IMR-90 (cell line): ENCODE results near the gene C16orf90. TPM values are rescaled to one million over a fixed set of nuclear protein-coding genes. Genes with fewer than 3 reads are reported as not detected.

ENCODE experiments used
- ATAC-seq: fragments of 200-7000 bp; cut with Tn5 transposase; 2 replicates; pipeline ENCODE4 v1.9.1; 2020; ENCODE audit warnings: low read depth, mild to moderate bottlenecking, moderate library complexity
- BruUV-seq: library from RNA; stranded (reverse); fragments of 400-500 nt; replicated peaks from 2 replicates; lab custom pipeline; 2021; lab: Mats Ljungman, UMichigan
- CTCF ChIA-PET: fragments of 300-600 bp; formaldehyde crosslinking; extraction: SDS; loops from one replicate; lab custom pipeline; 2021; ENCODE audit warnings: antibody characterized with exemption; lab: Yijun Ruan, JAX
- POLR2A ChIA-PET: fragments of 300-600 bp; sonication (Branson Sonifier 250); formaldehyde crosslinking; loops from one replicate; lab custom pipeline; 2022; ENCODE audit warnings: antibody characterized with exemption; ENCODE audit not compliant: unreplicated experiment; lab: Charles Lee
- DNase-seq: peaks from one replicate; pipeline ENCODE4 v3.0.0; 2013
- H2AFZ ChIP-seq: replicated peaks from 2 replicates; pipeline ENCODE3; 2013; ENCODE audit warnings: low read length, mild to moderate bottlenecking; ENCODE audit not compliant: poor library complexity
- H2AK5ac ChIP-seq: 2 replicates; pipeline ENCODE4 v1.6.1; 2013; ENCODE audit warnings: low read depth, low read length, inconsistent platforms
- H2AK9ac ChIP-seq: replicated peaks from 2 replicates; pipeline ENCODE3; 2013; ENCODE audit warnings: mild to moderate bottlenecking, low read depth, low read length, moderate library complexity; ENCODE audit not compliant: poor library complexity
- H2BK120ac ChIP-seq: 2 replicates; pipeline ENCODE4 v1.6.1; 2013; ENCODE audit warnings: low read depth, low read length, inconsistent platforms
- H2BK15ac ChIP-seq: 3 replicates; pipeline ENCODE4 v1.6.1; 2013; ENCODE audit warnings: low read depth, low read length, inconsistent platforms
- H2BK20ac ChIP-seq: 2 replicates; pipeline ENCODE4 v1.6.1; 2013; ENCODE audit warnings: low read depth, mild to moderate bottlenecking, inconsistent platforms, low read length, moderate library complexity
- H2BK5ac ChIP-seq: 2 replicates; pipeline ENCODE4 v1.6.1; 2013; ENCODE audit warnings: mild to moderate bottlenecking, low read depth, low read length, inconsistent platforms; ENCODE audit not compliant: poor library complexity, severe bottlenecking
- H3K14ac ChIP-seq: replicated peaks from 2 replicates; pipeline ENCODE4 v1.6.1; 2013; ENCODE audit warnings: low read depth, low read length, inconsistent platforms
- H3K18ac ChIP-seq: 2 replicates; pipeline ENCODE4 v1.6.1; 2013; ENCODE audit warnings: low read depth, low read length, control low read depth
- H3K23ac ChIP-seq: 2 replicates; pipeline ENCODE4 v1.6.1; 2013; ENCODE audit warnings: low read depth, low read length, inconsistent platforms
- H3K27ac ChIP-seq: 2 replicates; pipeline ENCODE4 v1.5.1; 2013; ENCODE audit warnings: mild to moderate bottlenecking, control low read depth, low read length; ENCODE audit not compliant: insufficient read depth
- H3K27me3 ChIP-seq: 2 replicates; pipeline ENCODE4 v1.6.1; 2013; ENCODE audit warnings: low read length; ENCODE audit not compliant: control insufficient read depth, insufficient read depth
- H3K36me3 ChIP-seq: 2 replicates; pipeline ENCODE4 v1.6.1; 2013; ENCODE audit warnings: low read length, mixed read lengths; ENCODE audit not compliant: control insufficient read depth, insufficient read depth
- H3K4ac ChIP-seq: 2 replicates; pipeline ENCODE4 v1.6.1; 2013; ENCODE audit warnings: low read depth, low read length, inconsistent platforms
- H3K4me1 ChIP-seq: 2 replicates; pipeline ENCODE4 v1.6.1; 2013; ENCODE audit warnings: low read length, mixed read lengths; ENCODE audit not compliant: control insufficient read depth, insufficient read depth
- H3K4me2 ChIP-seq: 2 replicates; pipeline ENCODE4 v1.6.1; 2013; ENCODE audit warnings: low read depth, mild to moderate bottlenecking, control low read depth, low read length, moderate library complexity
- H3K4me3 ChIP-seq: 2 replicates; pipeline ENCODE4 v1.5.1; 2013; ENCODE audit warnings: low read depth, mild to moderate bottlenecking, control low read depth, low read length, moderate library complexity; ENCODE audit not compliant: insufficient read depth
- H3K56ac ChIP-seq: 2 replicates; pipeline ENCODE4 v1.6.1; 2013; ENCODE audit warnings: low read length, inconsistent platforms; ENCODE audit not compliant: insufficient read depth; ENCODE audit errors: extremely low read depth
- H3K79me1 ChIP-seq, 2 experiments: 2 replicates each; pipeline ENCODE4 v1.6.1; 2013; ENCODE audit warnings: low read length in 2 of 2, inconsistent platforms in 1 of 2, low read depth in 1 of 2
- H3K9ac ChIP-seq: 2 replicates; pipeline ENCODE4 v1.6.1; 2013; ENCODE audit warnings: low read depth, low read length, control low read depth
- H3K9me1 ChIP-seq: 2 replicates; pipeline ENCODE4 v1.6.1; 2013; ENCODE audit warnings: low read length, inconsistent platforms; ENCODE audit not compliant: insufficient read depth
- H3K9me3 ChIP-seq: 2 replicates; pipeline ENCODE4 v1.6.1; 2013; ENCODE audit warnings: low read length; ENCODE audit not compliant: control insufficient read depth, insufficient read depth
- H4K20me1 ChIP-seq: 2 replicates; pipeline ENCODE4 v1.6.1; 2013; ENCODE audit warnings: low read length, inconsistent platforms; ENCODE audit not compliant: insufficient read depth
- H4K5ac ChIP-seq: 2 replicates; pipeline ENCODE4 v1.6.1; 2013; ENCODE audit warnings: mild to moderate bottlenecking, low read depth, low read length, control low read depth
- H4K8ac ChIP-seq, 2 experiments: 2 replicates each; pipeline ENCODE4 v1.6.1; 2013; ENCODE audit warnings: low read depth in 2 of 2, low read length in 2 of 2, control low read depth in 1 of 2, inconsistent platforms in 1 of 2
- H4K91ac ChIP-seq: 2 replicates; pipeline ENCODE4 v1.6.1; 2013; ENCODE audit warnings: low read depth, low read length, inconsistent platforms; ENCODE audit not compliant: insufficient read depth
- CEBPB ChIP-seq: IDR thresholded peaks from 2 replicates; pipeline ENCODE4 v1.6.1; 2012; ENCODE audit warnings: low read depth, low read length, improper control_type of control experiment
- CHD1 ChIP-seq: IDR thresholded peaks from 2 replicates; pipeline ENCODE4 v1.6.1; 2012; ENCODE audit warnings: low read depth, low read length, improper control_type of control experiment
- MAFK ChIP-seq: IDR thresholded peaks from 2 replicates; pipeline ENCODE4 v1.6.1; 2012; ENCODE audit warnings: low read depth, low read length, improper control_type of control experiment
- MAZ ChIP-seq: IDR thresholded peaks from 2 replicates; pipeline ENCODE4 v1.6.1; 2012; ENCODE audit warnings: low read depth, mild to moderate bottlenecking, low read length, improper control_type of control experiment, moderate library complexity, borderline replicate concordance
- SMC3 ChIP-seq: fragments of 150-350 bp; IDR thresholded peaks from 2 replicates; pipeline ENCODE4 v1.6.1; 2016; ENCODE audit warnings: low read depth, mild to moderate bottlenecking, antibody characterized with exemption, low read length, moderate library complexity
- WGBS, 2 experiments: methylation state at CpG; one replicate each; pipeline versions ENCODE4 v1.1.5 to v1.1.7; 2013; ENCODE audit warnings: missing lambda C conversion rate in 2 of 2; ENCODE audit not compliant: insufficient read length in 1 of 2; ENCODE audit errors: extremely low coverage in 2 of 2; 5-methylcytosine and 5-hydroxymethylcytosine counted together
- dilution Hi-C: fragments of 300-500 bp; cut with HindIII; formaldehyde crosslinking; loops from one replicate; pipeline ENCODE4 v1.14.3; 2018; ENCODE audit warnings: low sequenced_read_pairs; ENCODE audit not compliant: unreplicated experiment
- in situ Hi-C: fragments of 300-500 bp; cut with MboI; formaldehyde crosslinking; loops from 3 replicates; pipeline ENCODE4 v1.14.3; 2019; ENCODE audit warnings: low sequenced_read_pairs, inconsistent platforms, mixed read lengths
- intact Hi-C: fragments of 100-400 bp; cut with micrococcal nuclease; formaldehyde crosslinking; loops from 2 replicates; pipeline ENCODE4 v1.10.0; 2022
- polyA plus RNA-seq, 3 experiments: library from polyadenylated mRNA; depleted of rRNA; stranded (reverse); fragments of >200 nt; gene quantifications; 2 replicates each; pipeline ENCODE4 v1.2.3, GENCODE V29; 2012; ENCODE audit warnings: low replicate concordance in 1 of 3
- total RNA-seq: library from RNA; depleted of rRNA; stranded (reverse); fragments of >200 nt; gene quantifications from 2 replicates; pipeline ENCODE4 v1.2.3, GENCODE V29; 2012
- TF ChIP-seq, protein P1 (sequence below): fragments of 150-350 bp; IDR thresholded peaks from 2 replicates; pipeline ENCODE4 v1.6.1; 2016; ENCODE audit warnings: low read depth, mild to moderate bottlenecking, low read length, moderate library complexity, borderline replicate concordance

The C16orf90 gene
- total and polyA plus RNA-seq, 2 of the 4 experiments (the other 2 are of a cell fraction), result not detected

DNA sequence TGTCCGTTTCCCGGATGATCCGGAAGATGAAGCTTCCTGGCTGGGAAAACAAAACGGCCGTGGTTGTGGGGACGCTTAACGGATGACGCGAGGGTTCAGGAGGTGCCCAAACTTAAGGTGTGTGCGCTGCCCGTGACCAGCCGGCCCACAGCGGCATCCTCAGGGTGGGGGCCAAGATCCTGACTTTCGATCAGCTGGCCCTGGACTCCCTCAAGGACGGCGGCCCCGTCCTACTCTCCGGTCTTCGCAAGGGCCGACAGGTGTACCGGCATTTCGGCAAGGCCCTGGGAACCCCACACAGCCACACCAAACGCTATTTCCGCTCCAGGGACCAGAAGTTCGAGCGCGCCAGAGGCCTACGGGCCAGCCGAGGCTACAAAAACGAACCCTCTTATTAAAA, 1.1 kb upstream of the C16orf90 start:
- Histone ChIP-seq H3K9ac (no peak overlapping the region), H3K14ac (no peak overlapping the region), H3K79me1 (no peaks in the 10 kb centered on the region; a peak in 1 of 4 replicates), H3K56ac (no peak overlapping the region), H3K4me2 (no peak overlapping the region), H3K27me3 (no peaks in the 10 kb centered on the region), H3K9me1 (0 out of 2 replicates have a peak, but pooled peaks cover 3% of the 10 kb centered on the region), H4K5ac (no peak overlapping the region), H3K4ac (no peak overlapping the region), H4K91ac (no peak overlapping the region), H3K36me3 (no peaks in the 10 kb centered on the region), H2BK20ac (no peak overlapping the region), H3K27ac (no peak overlapping the region), H3K4me3 (no peak overlapping the region), H2AK5ac (no peak overlapping the region), H4K20me1 (no peaks in the 10 kb centered on the region), H3K9me3 (no peaks in the 10 kb centered on the region), H3K23ac (no peak overlapping the region), H2BK5ac (no peak overlapping the region), H2AK9ac (no peak overlapping the region), H2AFZ (no peak overlapping the region), H2BK120ac (no peak overlapping the region), H3K18ac (no peak overlapping the region), H3K4me1 (no peaks in the 10 kb centered on the region), H2BK15ac (no peak overlapping the region), H4K8ac (no peak overlapping the region)
- 92% methylated on average over 19 of the region's 30 CpGs; no CpG with 5 or more reads in 1 of the 2 experiments for WGBS, 2 experiments
- no peak for ATAC-seq
- dilution Hi-C loops (no loop called here), intact Hi-C loops (no loop called here), in situ Hi-C loops (no loop called here)
- ChIA-PET POLR2A (no interaction called here), CTCF (no interaction called here)
- no peak for DNase-seq
- TF ChIP-seq, protein P1, sequence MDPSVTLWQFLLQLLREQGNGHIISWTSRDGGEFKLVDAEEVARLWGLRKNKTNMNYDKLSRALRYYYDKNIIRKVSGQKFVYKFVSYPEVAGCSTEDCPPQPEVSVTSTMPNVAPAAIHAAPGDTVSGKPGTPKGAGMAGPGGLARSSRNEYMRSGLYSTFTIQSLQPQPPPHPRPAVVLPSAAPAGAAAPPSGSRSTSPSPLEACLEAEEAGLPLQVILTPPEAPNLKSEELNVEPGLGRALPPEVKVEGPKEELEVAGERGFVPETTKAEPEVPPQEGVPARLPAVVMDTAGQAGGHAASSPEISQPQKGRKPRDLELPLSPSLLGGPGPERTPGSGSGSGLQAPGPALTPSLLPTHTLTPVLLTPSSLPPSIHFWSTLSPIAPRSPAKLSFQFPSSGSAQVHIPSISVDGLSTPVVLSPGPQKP, result no peak
- TF ChIP-seq CHD1, result no peak
- TF ChIP-seq MAFK, result no peak
- TF ChIP-seq CEBPB, result no peak
- TF ChIP-seq MAZ, result no peak
- TF ChIP-seq SMC3, result no peak
- BruUV-seq, result no TSS peak
